Measurements from ENCODE around the gene ZNF584.
A peak's percentile ranks its signal among the peaks of the same experiment; 100 is the strongest.

ZNF584 gene

GRCh38 chr19:58406818-58407657, 1.4 kb upstream of the ZNF584 start:
- peak; percentile 23 for TF ChIP-seq CTCF (IDR thresholded peaks at IDR 0.05; ENCODE audit: extremely low read depth, insufficient read depth, missing control alignments)
- no peak for DNase-seq (ENCODE audit: low spot score)
- in situ Hi-C loops (cut with MboI; ENCODE audit: low pct_unique_long_range_greater_than_20kb, low sequenced_read_pairs, unreplicated experiment): no loop called here

GRCh38 chr19:58407658-58408151, 744 bp upstream of the ZNF584 start:
- no peak for DNase-seq (ENCODE audit: low spot score)
- in situ Hi-C loops (cut with MboI; ENCODE audit: low pct_unique_long_range_greater_than_20kb, low sequenced_read_pairs, unreplicated experiment): no loop called here

DNA sequence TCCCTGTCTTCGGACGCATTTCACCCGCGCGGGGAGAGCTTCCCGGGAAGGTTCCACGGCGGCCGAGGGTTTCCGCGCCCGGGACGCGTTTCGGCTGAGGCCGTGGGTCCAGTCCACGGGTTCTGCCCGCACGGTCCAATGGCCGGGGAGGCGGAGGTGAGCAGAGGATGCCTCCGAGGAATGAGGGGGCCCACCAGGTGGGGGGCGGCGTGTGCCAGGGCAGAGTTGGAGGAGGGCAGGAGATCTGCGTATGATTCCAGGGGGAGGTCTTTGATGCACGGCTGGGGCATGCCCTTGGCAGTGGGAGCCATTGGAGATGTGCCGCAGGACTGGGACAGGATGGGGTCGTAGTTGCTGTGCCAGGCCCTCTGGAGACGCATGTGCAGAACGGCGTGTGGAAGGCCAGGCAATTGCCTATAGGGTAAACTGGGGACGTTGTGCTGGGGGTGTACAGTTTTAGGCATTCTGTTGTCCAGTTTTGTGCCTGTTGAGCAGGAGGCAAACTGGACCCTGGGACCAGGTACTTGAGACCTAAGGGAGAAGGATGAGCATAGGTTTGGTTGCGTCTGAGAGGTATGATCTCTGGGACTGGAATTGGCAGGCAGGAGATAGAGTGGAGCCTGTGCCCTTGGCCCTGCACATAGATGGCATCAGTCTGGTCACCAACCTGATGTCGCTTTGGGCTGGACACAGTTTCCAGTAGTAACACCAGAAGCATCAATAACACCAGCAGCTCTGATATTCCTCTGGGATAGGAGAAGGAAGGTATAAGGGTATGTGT, 751 bp downstream of the ZNF584 start:
- no peak for DNase-seq (ENCODE audit: low spot score)
- no peak for TF ChIP-seq CTCF (IDR thresholded peaks at IDR 0.05; ENCODE audit: extremely low read depth, insufficient read depth, missing control alignments)
- in situ Hi-C loops (cut with MboI; ENCODE audit: low pct_unique_long_range_greater_than_20kb, low sequenced_read_pairs, unreplicated experiment): no loop called here

More at GRCh38 chr19:58407658-58408151, 744 bp upstream of the ZNF584 start:
- no peak for TF ChIP-seq CTCF (IDR thresholded peaks at IDR 0.05; ENCODE audit: extremely low read depth, insufficient read depth, missing control alignments)

DNA sequence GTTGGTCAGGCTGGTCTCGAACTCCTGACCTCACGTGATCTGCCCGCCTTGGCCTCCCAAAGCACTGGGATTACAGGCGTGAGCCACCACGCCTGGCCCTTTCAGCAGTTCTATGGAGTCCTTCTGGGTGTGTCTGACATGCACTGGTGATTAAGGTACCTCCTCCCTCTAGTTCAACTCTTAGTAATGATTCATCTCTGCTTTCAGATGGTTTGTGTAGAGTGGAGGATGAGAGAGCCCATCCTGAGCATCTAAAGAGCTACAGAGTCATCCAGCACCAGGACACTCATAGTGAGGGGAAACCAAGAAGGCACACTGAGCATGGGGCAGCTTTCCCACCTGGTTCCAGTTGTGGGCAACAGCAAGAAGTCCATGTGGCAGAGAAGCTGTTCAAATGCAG, 8.2 kb downstream of the ZNF584 start:
- in situ Hi-C loops (cut with MboI; ENCODE audit: low pct_unique_long_range_greater_than_20kb, low sequenced_read_pairs, unreplicated experiment): no loop called here
- no peak for DNase-seq (ENCODE audit: low spot score)
- TF ChIP-seq CTCF (IDR thresholded peaks at IDR 0.05; ENCODE audit: extremely low read depth, insufficient read depth, missing control alignments): no peak

- no peak for TF ChIP-seq CTCF (IDR thresholded peaks at IDR 0.05; ENCODE audit: extremely low read depth, insufficient read depth, missing control alignments)
- no peak for DNase-seq (ENCODE audit: low spot score)
- in situ Hi-C loops (cut with MboI; ENCODE audit: low pct_unique_long_range_greater_than_20kb, low sequenced_read_pairs, unreplicated experiment): no loop called here
Observed at GRCh38 chr19:58417071-58417470, 8.6 kb downstream of the ZNF584 start.

DNA sequence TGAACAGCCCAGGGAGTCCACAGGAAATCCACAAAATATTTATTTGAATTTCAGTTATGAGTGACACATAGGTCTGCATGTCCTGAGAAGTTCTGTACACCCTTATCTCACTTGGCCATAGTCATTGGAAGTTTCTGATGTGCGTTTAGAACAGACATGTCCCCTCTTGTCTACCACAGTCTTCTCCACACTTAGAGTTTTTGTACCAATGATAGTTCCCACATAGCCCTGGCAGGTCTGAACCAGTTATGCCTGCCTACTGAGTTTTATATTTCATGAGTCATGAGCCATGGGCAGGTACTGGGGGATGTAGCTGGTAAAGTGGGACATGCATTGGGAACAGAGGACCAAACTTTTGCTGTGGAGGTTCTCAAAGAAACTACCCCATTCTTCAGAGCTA, 20.2 kb downstream of the ZNF584 start:
- no peak for DNase-seq (ENCODE audit: low spot score)
- TF ChIP-seq CTCF (IDR thresholded peaks at IDR 0.05; ENCODE audit: extremely low read depth, insufficient read depth, missing control alignments): no peak
- in situ Hi-C loops (cut with MboI; ENCODE audit: low pct_unique_long_range_greater_than_20kb, low sequenced_read_pairs, unreplicated experiment): no loop called here
